Activated B cell treated with CpG ODN at 0.5 μM for 24 hours (primary cell): ENCODE data around the gene NFKBIA. TPM values are rescaled to one million over a fixed set of nuclear protein-coding genes. Genes with fewer than 3 reads are reported as not detected.

Experiments used
- ATAC-seq: fragments of 200-7000 bp; cut with Tn5 transposase; one replicate; pipeline ENCODE4 v1.10.0; 2021; ENCODE audit warnings: low read depth, mild to moderate bottlenecking, moderate library complexity
- CTCF ChIA-PET: fragments of 350-600 bp; sonication (Branson Sonifier 250); formaldehyde crosslinking; loops from one replicate; lab custom pipeline; 2021; ENCODE audit warnings: antibody characterized with exemption; lab: Charles Lee
- POLR2A ChIA-PET: fragments of 350-600 bp; sonication (Branson Sonifier 250); formaldehyde crosslinking; loops from one replicate; lab custom pipeline; 2021; ENCODE audit warnings: antibody characterized with exemption; lab: Charles Lee
- DNase-seq: peaks from one replicate; pipeline ENCODE4 v3.0.0; 2022
- H3K27ac Mint-ChIP-seq: one replicate; pipeline ENCODE4 v1.8.0; 2020; ENCODE audit warnings: mixed read lengths
- H3K27me3 Mint-ChIP-seq: one replicate; pipeline ENCODE4 v1.8.0; 2021; ENCODE audit warnings: mixed read lengths
- H3K36me3 Mint-ChIP-seq: one replicate; pipeline ENCODE4 v1.8.0; 2021; ENCODE audit warnings: low read depth, mixed read lengths
- H3K4me1 Mint-ChIP-seq: one replicate; pipeline ENCODE4 v1.8.0; 2021; ENCODE audit warnings: mixed read lengths
- H3K4me3 Mint-ChIP-seq: one replicate; pipeline ENCODE4 v1.8.0; 2020; ENCODE audit warnings: mild to moderate bottlenecking, mixed read lengths
- H3K9me3 Mint-ChIP-seq: one replicate; pipeline ENCODE4 v1.8.0; 2020; ENCODE audit warnings: mixed read lengths
- CTCF ChIP-seq: fragments of 200-600 bp; IDR thresholded peaks from one replicate; pipeline ENCODE4 v1.8.0; 2022; ENCODE audit warnings: antibody characterized with exemption, mild to moderate bottlenecking
- intact Hi-C: fragments of 100-400 bp; cut with micrococcal nuclease; formaldehyde crosslinking; loops from one replicate; pipeline ENCODE4 v1.15.1; 2024
- total RNA-seq: library from RNA; stranded (reverse); gene quantifications from 2 replicates; pipeline ENCODE4 v1.2.3, GENCODE V29; 2022

Gene NFKBIA
- total RNA-seq, 1 donor from 2014 or later, result 515 TPM

- ATAC-seq (no peak), DNase-seq (no peak)
- no peak overlapping the region for H3K4me3 Mint-ChIP-seq
- CTCF ChIA-PET, result interaction anchor here (1.0 kb wide), 1 partner anchor 228 kb away, joined by 4 read pairs; no protein-coding TSS in a partner anchor
- no peak for TF ChIP-seq CTCF
- H3K9me3 Mint-ChIP-seq, result peaks cover 8% of the 10 kb centered on the region
- POLR2A ChIA-PET, result interaction anchor here (0.6 to 9.1 kb wide), 5 partner anchors 33 to 203 kb away, joined by 3 to 191 read pairs (median 7); partner anchors contain the start of genes NFKBIA and PSMA6
- no peaks in the 10 kb centered on the region for H3K36me3 Mint-ChIP-seq
- peak overlapping the region; percentile 41 for H3K27ac Mint-ChIP-seq
- intact Hi-C loops, result no loop called here
- H3K4me1 Mint-ChIP-seq, result peaks cover 37% of the 10 kb centered on the region
- H3K27me3 Mint-ChIP-seq, result no peaks in the 10 kb centered on the region
Observed at GRCh38 chr14:35368583-35369392, 35.8 kb downstream of the NFKBIA start.

GRCh38 chr14:35368139-35368460, 36.4 kb downstream of the NFKBIA start:
- POLR2A ChIA-PET, result interaction anchor here (0.5 to 9.1 kb wide), 7 partner anchors 10 to 84 kb away, joined by 3 to 191 read pairs (median 4); partner anchors contain the start of genes NFKBIA and PSMA6
- no peaks in the 10 kb centered on the region for H3K27me3 Mint-ChIP-seq
- no peak for TF ChIP-seq CTCF
- ATAC-seq (no peak), DNase-seq (no peak)
- CTCF ChIA-PET, result interaction anchor here (1.0 kb wide), 2 partner anchors 67 to 228 kb away, joined by 4 read pairs; no protein-coding TSS in a partner anchor
- H3K36me3 Mint-ChIP-seq, result no peaks in the 10 kb centered on the region
- no peak overlapping the region for H3K4me3 Mint-ChIP-seq
- peak overlapping the region; percentile 70 for H3K27ac Mint-ChIP-seq
- peaks cover 37% of the 10 kb centered on the region for H3K4me1 Mint-ChIP-seq
- intact Hi-C loops, result no loop called here
- peaks cover 8% of the 10 kb centered on the region for H3K9me3 Mint-ChIP-seq

GRCh38 chr14:35367056-35367372, 37.5 kb downstream of the NFKBIA start:
- no peak for TF ChIP-seq CTCF
- intact Hi-C loops, result loop anchor here (1.0 kb wide), 1 partner anchor 37 kb away; the partner anchor contains the start of gene NFKBIA
- no peak for ATAC-seq
- no peaks in the 10 kb centered on the region for H3K36me3 Mint-ChIP-seq
- CTCF ChIA-PET, result interaction anchor here (1.0 kb wide), 1 partner anchor 66 kb away, joined by 4 read pairs; no protein-coding TSS in a partner anchor
- no peak overlapping the region for H3K4me3 Mint-ChIP-seq
- peaks cover 37% of the 10 kb centered on the region for H3K4me1 Mint-ChIP-seq
- POLR2A ChIA-PET, result interaction anchor here (1.1 to 9.1 kb wide), 4 partner anchors 34 to 82 kb away, joined by 3 to 191 read pairs (median 8); partner anchors contain the start of genes NFKBIA and PSMA6
- H3K27ac Mint-ChIP-seq, result peak overlapping the region; percentile 70
- no peak for DNase-seq
- H3K9me3 Mint-ChIP-seq, result peaks cover 8% of the 10 kb centered on the region
- no peaks in the 10 kb centered on the region for H3K27me3 Mint-ChIP-seq

- DNase-seq (no peak), ATAC-seq (no peak)
- peaks cover 8% of the 10 kb centered on the region for H3K9me3 Mint-ChIP-seq
- intact Hi-C loops, result no loop called here
- POLR2A ChIA-PET, result interaction anchor here (1.9 to 9.1 kb wide), 3 partner anchors 34 to 75 kb away, joined by 7 to 191 read pairs (median 8); partner anchors contain the start of genes NFKBIA and PSMA6
- H3K4me3 Mint-ChIP-seq, result no peak overlapping the region
- CTCF ChIA-PET, result no interaction called here
- no peak overlapping the region for H3K27ac Mint-ChIP-seq
- H3K4me1 Mint-ChIP-seq, result peaks cover 37% of the 10 kb centered on the region
- TF ChIP-seq CTCF, result no peak
- H3K36me3 Mint-ChIP-seq, result no peaks in the 10 kb centered on the region
- no peaks in the 10 kb centered on the region for H3K27me3 Mint-ChIP-seq
Observed at GRCh38 chr14:35366521-35366976, 38.0 kb downstream of the NFKBIA start.

- no peak for ATAC-seq
- CTCF ChIA-PET, result interaction anchor here (1.2 kb wide), 1 partner anchor 43 kb away, joined by 4 read pairs; no protein-coding TSS in a partner anchor
- no peak for TF ChIP-seq CTCF
- no peaks in the 10 kb centered on the region for H3K27me3 Mint-ChIP-seq
- POLR2A ChIA-PET, result interaction anchor here (1.0 to 9.1 kb wide), 3 partner anchors 15 to 80 kb away, joined by 3 to 191 read pairs (median 5); partner anchors contain the start of gene NFKBIA
- intact Hi-C loops, result no loop called here
- peaks cover 37% of the 10 kb centered on the region for H3K4me1 Mint-ChIP-seq
- DNase-seq, result no peak
- no peaks in the 10 kb centered on the region for H3K36me3 Mint-ChIP-seq
- H3K9me3 Mint-ChIP-seq, result peaks cover 4% of the 10 kb centered on the region
- peak overlapping the region; percentile 46 for H3K27ac Mint-ChIP-seq
- no peak overlapping the region for H3K4me3 Mint-ChIP-seq
Observed at GRCh38 chr14:35366056-35366451, 38.5 kb downstream of the NFKBIA start.
